Tibial nerve (tissue), 4 donors: ENCODE data around the gene ANKRD34B.

Source experiments
- CTCF ChIP-seq, 5 experiments: fragments of 200-600 bp in 3 of 5; fragments of 450-650 bp in 2 of 5; sonication (generic) in 3 of 5; IDR thresholded peaks; one replicate each; pipeline ENCODE4 v1.5.1; 2016 to 2019; ENCODE audit warnings: antibody characterized with exemption in 5 of 5, mild to moderate bottlenecking in 3 of 5, moderate library complexity in 2 of 5
- EP300 ChIP-seq, 2 donors: sonication (generic); formaldehyde crosslinking; IDR thresholded peaks; one replicate each; pipeline ENCODE4 v1.6.1; 2017; ENCODE audit warnings: antibody characterized with exemption in 2 of 2, mild to moderate bottlenecking in 1 of 2
- POLR2A ChIP-seq, 2 donors: fragments of 450-650 bp; IDR thresholded peaks; one replicate each; pipeline ENCODE4 v1.6.1; 2017; ENCODE audit warnings: antibody characterized with exemption in 2 of 2, mild to moderate bottlenecking in 2 of 2, moderate library complexity in 2 of 2

- TF ChIP-seq CTCF (IDR thresholded peaks at IDR 0.05) (no peak), POLR2A (IDR thresholded peaks at IDR 0.05) (no peak), EP300 (IDR thresholded peaks at IDR 0.05) (no peak)
Observed at GRCh38 chr5:80559244-80559643, 10.8 kb downstream of the ANKRD34B start.
